Measurements from ENCODE around the gene NHLRC4. TPM values are rescaled to one million over a fixed set of nuclear protein-coding genes. Genes with fewer than 3 reads are reported as not detected.
A peak's percentile ranks its signal among the peaks of the same experiment; 100 is the strongest.

NHLRC4 gene
- total and polyA plus RNA-seq, 2 of the 13 experiments (the other 11 are each of a cell fraction or from before 2014, with no cell fraction given): 0.40 to 0.59 TPM

DNA sequence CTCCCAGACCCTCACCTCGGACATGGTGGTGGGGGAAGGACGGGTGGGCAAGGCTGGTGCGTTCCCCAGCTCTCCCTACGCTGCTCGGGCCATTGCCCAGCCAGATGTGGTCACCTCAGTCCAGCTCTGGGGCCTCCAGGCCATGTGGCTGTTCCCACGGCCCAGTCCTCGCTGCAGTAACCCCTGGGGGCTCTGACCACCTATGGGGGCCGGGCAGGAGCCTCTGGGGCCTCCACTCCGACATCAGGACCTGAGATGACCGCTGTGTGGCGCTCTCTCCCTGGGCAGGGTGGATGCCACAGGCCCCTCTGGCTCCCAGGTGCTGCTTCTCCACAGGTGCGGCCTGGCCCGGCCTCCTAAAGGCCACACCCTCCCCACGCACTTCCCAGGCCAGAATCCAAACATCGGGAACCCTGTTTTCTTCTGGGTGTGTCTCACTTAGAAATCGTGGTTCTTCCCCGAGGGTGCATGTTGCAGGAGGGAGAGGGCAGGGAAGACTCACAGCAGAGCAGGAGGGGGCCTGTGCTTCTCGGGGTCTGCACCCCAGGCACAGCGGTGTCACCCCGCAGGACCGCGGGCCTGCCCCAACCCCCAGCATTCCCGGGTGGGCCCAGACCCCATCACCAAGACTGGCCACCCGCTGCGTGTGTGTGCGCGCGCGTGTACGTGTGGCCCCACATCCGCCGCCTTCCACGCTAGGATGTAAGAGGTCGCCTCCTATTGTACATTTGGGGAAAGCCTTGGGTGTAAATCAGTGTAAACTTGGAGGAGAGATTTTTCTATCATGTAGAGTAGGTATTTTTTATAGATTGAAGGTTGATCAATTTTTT is 45.2 kb upstream of the NHLRC4 start:
- Histone ChIP-seq H3K79me2 (ENCODE audit: insufficient read depth, low read length) (peaks cover 11% of the 10 kb centered on the region), H3K36me3 (replicated peaks in 1 of 2; ENCODE audit: control insufficient read depth in 1 of 2, insufficient read depth in 2 of 2, low read length in 2 of 2) (peaks cover 20 to 40% of the 10 kb centered on the region in 2 experiments; a peak in 4 of 5 replicates), H3K4me1 (ENCODE audit: insufficient read depth, low read length) (peaks cover 28% of the 10 kb centered on the region), H3K9ac (ENCODE audit: insufficient read depth, low read depth, low read length) (no peak overlapping the region), H3K9me3 (ENCODE audit: low read length) (no peaks in the 10 kb centered on the region), H3K4me2 (ENCODE audit: low read depth, low read length) (no peak overlapping the region), H3K27ac (ENCODE audit: extremely low read length, insufficient read depth, low read length) (no peak overlapping the region), H4K20me1 (ENCODE audit: insufficient read depth, low read length) (no peaks in the 10 kb centered on the region), H2AFZ (ENCODE audit: low read length) (no peak overlapping the region), H3K4me3 (replicated peaks in 1 of 3; ENCODE audit: insufficient read depth in 1 of 3, low read depth in 2 of 3, low read length in 3 of 3) (no peak overlapping the region), H3K27me3 (ENCODE audit: control insufficient read depth in 1 of 2, insufficient read depth in 2 of 2, low read length in 2 of 2) (no peaks in the 10 kb centered on the region; a peak in 1 of 5 replicates)
- WGBS (ENCODE audit: low lambda C conversion rate): 97% methylated on average over 23 of the region's 34 CpGs
- CTCF ChIA-PET (ENCODE audit: low intra/inter-chr PET ratio, low total read pairs): no interaction called here
- FAIRE-seq: no peak
- ATAC-seq: no peak
- in situ Hi-C loops (cut with HindIII; ENCODE audit: extremely low pct_ligation_motif_present, low pct_unique_long_range_greater_than_20kb): no loop called here
- intact Hi-C loops (cut with micrococcal nuclease; ENCODE audit: unreplicated experiment): no loop called here
- DNase-seq (ENCODE audit: low spot score): no peak
- POLR2A ChIA-PET: interaction anchor here (1.1 to 2.7 kb wide), 3 partner anchors 12 to 20 kb away, joined by 5 to 12 read pairs (median 7); no protein-coding TSS in a partner anchor
- BruUV-seq (replicated peaks): no TSS peak
- TF ChIP-seq HMGA1 (CRISPR knock-in tag; conservative IDR thresholded peaks at IDR 0.05): no peak
- peak; percentile 89 for TF ChIP-seq AGO2 (optimal IDR thresholded peaks at IDR 0.05; ENCODE audit: low read depth, low read length)
- no peak for TF ChIP-seq ZFP41 (CRISPR knock-in tag; IDR thresholded peaks at IDR 0.05; ENCODE audit: borderline replicate concordance)
- TF ChIP-seq, protein P1, sequence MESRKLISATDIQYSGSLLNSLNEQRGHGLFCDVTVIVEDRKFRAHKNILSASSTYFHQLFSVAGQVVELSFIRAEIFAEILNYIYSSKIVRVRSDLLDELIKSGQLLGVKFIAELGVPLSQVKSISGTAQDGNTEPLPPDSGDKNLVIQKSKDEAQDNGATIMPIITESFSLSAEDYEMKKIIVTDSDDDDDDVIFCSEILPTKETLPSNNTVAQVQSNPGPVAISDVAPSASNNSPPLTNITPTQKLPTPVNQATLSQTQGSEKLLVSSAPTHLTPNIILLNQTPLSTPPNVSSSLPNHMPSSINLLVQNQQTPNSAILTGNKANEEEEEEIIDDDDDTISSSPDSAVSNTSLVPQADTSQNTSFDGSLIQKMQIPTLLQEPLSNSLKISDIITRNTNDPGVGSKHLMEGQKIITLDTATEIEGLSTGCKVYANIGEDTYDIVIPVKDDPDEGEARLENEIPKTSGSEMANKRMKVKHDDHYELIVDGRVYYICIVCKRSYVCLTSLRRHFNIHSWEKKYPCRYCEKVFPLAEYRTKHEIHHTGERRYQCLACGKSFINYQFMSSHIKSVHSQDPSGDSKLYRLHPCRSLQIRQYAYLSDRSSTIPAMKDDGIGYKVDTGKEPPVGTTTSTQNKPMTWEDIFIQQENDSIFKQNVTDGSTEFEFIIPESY (CRISPR knock-in tag; IDR thresholded peaks at IDR 0.05): peak; percentile 67; the same call in 1 of the 2 replicates
- TF ChIP-seq ZC3H4 (CRISPR knock-in tag; IDR thresholded peaks at IDR 0.05; ENCODE audit: borderline replicate concordance): no peak
- TF ChIP-seq ZFX (CRISPR knock-in tag; IDR thresholded peaks at IDR 0.05; ENCODE audit: low read depth): 0 out of 2 replicates have a peak, but pooled peaks have one; percentile 14
- no peak for TF ChIP-seq SOX13 (IDR thresholded peaks at IDR 0.05)
- no peak for TF ChIP-seq SOX13 (CRISPR knock-in tag; conservative IDR thresholded peaks at IDR 0.05 in 1 of 2, IDR thresholded peaks at IDR 0.05 in 1 of 2)
- TF ChIP-seq NAIF1 (CRISPR knock-in tag; IDR thresholded peaks at IDR 0.05; ENCODE audit: borderline replicate concordance): no peak
- no peak for TF ChIP-seq SNRNP70 (IDR thresholded peaks at IDR 0.05; ENCODE audit: low read depth, low read length)
- TF ChIP-seq ZNF383 (CRISPR knock-in tag; IDR thresholded peaks at IDR 0.05; ENCODE audit: borderline replicate concordance): no peak
- TF ChIP-seq RBFOX2 (IDR thresholded peaks at IDR 0.05; ENCODE audit: low read depth, low read length): peak; percentile 55
- TF ChIP-seq FOXJ3 (CRISPR knock-in tag; IDR thresholded peaks at IDR 0.05; ENCODE audit: borderline replicate concordance): no peak
- no peak for TF ChIP-seq NFYC (CRISPR knock-in tag; IDR thresholded peaks at IDR 0.05)
- TF ChIP-seq RBM39 (IDR thresholded peaks at IDR 0.05; ENCODE audit: low read depth, low read length, poor library complexity, severe bottlenecking): no peak
- TF ChIP-seq, protein P2, sequence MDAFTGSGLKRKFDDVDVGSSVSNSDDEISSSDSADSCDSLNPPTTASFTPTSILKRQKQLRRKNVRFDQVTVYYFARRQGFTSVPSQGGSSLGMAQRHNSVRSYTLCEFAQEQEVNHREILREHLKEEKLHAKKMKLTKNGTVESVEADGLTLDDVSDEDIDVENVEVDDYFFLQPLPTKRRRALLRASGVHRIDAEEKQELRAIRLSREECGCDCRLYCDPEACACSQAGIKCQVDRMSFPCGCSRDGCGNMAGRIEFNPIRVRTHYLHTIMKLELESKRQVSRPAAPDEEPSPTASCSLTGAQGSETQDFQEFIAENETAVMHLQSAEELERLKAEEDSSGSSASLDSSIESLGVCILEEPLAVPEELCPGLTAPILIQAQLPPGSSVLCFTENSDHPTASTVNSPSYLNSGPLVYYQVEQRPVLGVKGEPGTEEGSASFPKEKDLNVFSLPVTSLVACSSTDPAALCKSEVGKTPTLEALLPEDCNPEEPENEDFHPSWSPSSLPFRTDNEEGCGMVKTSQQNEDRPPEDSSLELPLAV (CRISPR knock-in tag; conservative IDR thresholded peaks at IDR 0.05; ENCODE audit: low read depth): no peak
- TF ChIP-seq STAG1 (CRISPR knock-in tag; IDR thresholded peaks at IDR 0.05): peak; percentile 22; the same call in 1 of the 2 replicates
- no peak for TF ChIP-seq SALL1 (CRISPR knock-in tag; IDR thresholded peaks at IDR 0.05)
- no peak for TF ChIP-seq ZNF282 (IDR thresholded peaks at IDR 0.05; ENCODE audit: partially characterized antibody)
